T-helper 1 cell treated with Interleukin-12 subunit alpha and Interleukin-12 subunit beta and Interleukin-4 antibody, amounts not matched to agents 30 μg/mL and 1 μg/mL, for 36 hours (primary cell): Measurements from ENCODE around the gene VPS45.

Source experiments
- H3K27ac Mint-ChIP-seq: one replicate; pipeline ENCODE4 v1.8.0; 2021; ENCODE audit warnings: mild to moderate bottlenecking, mixed read lengths
- H3K27me3 Mint-ChIP-seq: one replicate; pipeline ENCODE4 v1.8.0; 2021; ENCODE audit warnings: low read depth, mixed read lengths
- H3K36me3 Mint-ChIP-seq: one replicate; pipeline ENCODE4 v1.8.0; 2021; ENCODE audit warnings: low read depth, mixed read lengths
- H3K4me1 Mint-ChIP-seq: one replicate; pipeline ENCODE4 v1.8.0; 2021; ENCODE audit warnings: low read depth, mixed read lengths
- H3K4me3 Mint-ChIP-seq: one replicate; pipeline ENCODE4 v1.8.0; 2021; ENCODE audit warnings: mild to moderate bottlenecking, moderate library complexity, mixed read lengths
- H3K9me3 Mint-ChIP-seq: one replicate; pipeline ENCODE4 v1.8.0; 2021; ENCODE audit warnings: mixed read lengths

The VPS45 gene

GRCh38 chr1:150187560-150187931 lies 120.0 kb downstream of the VPS45 start:
- peak overlapping the region; percentile 71 for H3K27ac Mint-ChIP-seq
- H3K27me3 Mint-ChIP-seq = peaks cover 7% of the 10 kb centered on the region
- no peaks in the 10 kb centered on the region for H3K36me3 Mint-ChIP-seq
- peaks cover 10% of the 10 kb centered on the region for H3K4me1 Mint-ChIP-seq
- no peak overlapping the region for H3K4me3 Mint-ChIP-seq
- H3K9me3 Mint-ChIP-seq = no peaks in the 10 kb centered on the region

DNA sequence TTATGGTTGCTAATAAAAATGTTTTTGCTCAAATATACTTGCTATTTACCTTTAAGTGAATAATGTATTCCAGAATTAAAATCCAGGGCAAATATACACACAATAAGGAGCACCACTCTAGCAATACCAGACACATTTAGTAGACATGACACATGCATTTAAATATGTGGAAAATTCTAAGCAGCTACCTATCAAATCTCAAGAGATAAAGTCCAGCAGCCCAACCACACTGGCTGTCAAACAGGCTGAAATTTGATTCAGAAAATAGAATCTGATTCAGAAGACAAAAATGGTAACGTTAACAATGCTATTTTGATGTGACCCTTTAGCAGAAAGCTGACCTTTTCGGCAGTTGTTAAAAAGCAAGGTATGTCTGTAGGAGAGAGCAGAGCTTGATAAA lies 124.4 kb downstream of the VPS45 start:
- H3K4me1 Mint-ChIP-seq = peaks cover 10% of the 10 kb centered on the region
- peaks cover 11% of the 10 kb centered on the region for H3K27me3 Mint-ChIP-seq
- H3K4me3 Mint-ChIP-seq = no peak overlapping the region
- H3K36me3 Mint-ChIP-seq = no peaks in the 10 kb centered on the region
- no peak overlapping the region for H3K27ac Mint-ChIP-seq
- no peaks in the 10 kb centered on the region for H3K9me3 Mint-ChIP-seq

GRCh38 chr1:150194381-150195031 lies 126.9 kb downstream of the VPS45 start:
- no peak overlapping the region for H3K27ac Mint-ChIP-seq
- H3K27me3 Mint-ChIP-seq = peaks cover 15% of the 10 kb centered on the region
- no peaks in the 10 kb centered on the region for H3K9me3 Mint-ChIP-seq
- peaks cover 2% of the 10 kb centered on the region for H3K4me1 Mint-ChIP-seq
- no peaks in the 10 kb centered on the region for H3K36me3 Mint-ChIP-seq
- no peak overlapping the region for H3K4me3 Mint-ChIP-seq
